Measurements from ENCODE around the gene TRAF3IP1. TPM values are rescaled to one million over a fixed set of nuclear protein-coding genes. Genes with fewer than 3 reads are reported as not detected.

TRAF3IP1 gene
- total RNA-seq, 1 donor: 7.6 TPM

DNA sequence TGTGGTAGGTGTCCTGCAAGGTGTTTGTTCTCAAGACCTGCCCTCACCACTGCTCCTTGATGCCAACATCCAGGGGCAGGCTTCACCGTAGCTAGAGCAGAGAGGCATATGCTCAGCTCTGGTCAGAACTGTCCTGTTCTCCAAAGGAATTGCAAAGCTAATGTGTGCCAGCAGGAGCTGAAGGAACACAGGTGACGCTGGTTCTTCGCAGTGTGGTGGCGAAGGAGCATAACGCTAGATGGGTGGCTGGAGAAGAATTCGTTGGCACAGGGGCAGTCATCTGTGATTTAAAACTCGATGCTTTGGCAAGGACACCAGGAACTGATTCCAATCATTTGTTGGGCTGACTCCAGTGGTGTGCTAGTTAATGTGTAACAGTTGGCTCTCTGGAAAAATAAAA, 20.5 kb upstream of the TRAF3IP1 start:
- Histone ChIP-seq H3K27me3 (ENCODE audit: insufficient read depth, low read length) (peaks cover 14% of the 10 kb centered on the region), H3K4me3 (ENCODE audit: insufficient read depth, low read length) (no peak overlapping the region), H3K4me2 (ENCODE audit: insufficient read depth, low read length) (no peak overlapping the region), H3K4me1 (ENCODE audit: insufficient read depth, low read length) (no peaks in the 10 kb centered on the region), H4K20me1 (ENCODE audit: insufficient read depth, low read length) (no peaks in the 10 kb centered on the region), H3K27ac (ENCODE audit: low read depth, low read length) (no peak overlapping the region), H3K79me2 (ENCODE audit: insufficient read depth, low read length) (no peaks in the 10 kb centered on the region), H2AFZ (ENCODE audit: low read length) (no peak overlapping the region), H3K36me3 (ENCODE audit: insufficient read depth, low read length) (no peaks in the 10 kb centered on the region), H3K9me3 (ENCODE audit: low read depth, low read length) (no peaks in the 10 kb centered on the region)
- TF ChIP-seq, protein P1, sequence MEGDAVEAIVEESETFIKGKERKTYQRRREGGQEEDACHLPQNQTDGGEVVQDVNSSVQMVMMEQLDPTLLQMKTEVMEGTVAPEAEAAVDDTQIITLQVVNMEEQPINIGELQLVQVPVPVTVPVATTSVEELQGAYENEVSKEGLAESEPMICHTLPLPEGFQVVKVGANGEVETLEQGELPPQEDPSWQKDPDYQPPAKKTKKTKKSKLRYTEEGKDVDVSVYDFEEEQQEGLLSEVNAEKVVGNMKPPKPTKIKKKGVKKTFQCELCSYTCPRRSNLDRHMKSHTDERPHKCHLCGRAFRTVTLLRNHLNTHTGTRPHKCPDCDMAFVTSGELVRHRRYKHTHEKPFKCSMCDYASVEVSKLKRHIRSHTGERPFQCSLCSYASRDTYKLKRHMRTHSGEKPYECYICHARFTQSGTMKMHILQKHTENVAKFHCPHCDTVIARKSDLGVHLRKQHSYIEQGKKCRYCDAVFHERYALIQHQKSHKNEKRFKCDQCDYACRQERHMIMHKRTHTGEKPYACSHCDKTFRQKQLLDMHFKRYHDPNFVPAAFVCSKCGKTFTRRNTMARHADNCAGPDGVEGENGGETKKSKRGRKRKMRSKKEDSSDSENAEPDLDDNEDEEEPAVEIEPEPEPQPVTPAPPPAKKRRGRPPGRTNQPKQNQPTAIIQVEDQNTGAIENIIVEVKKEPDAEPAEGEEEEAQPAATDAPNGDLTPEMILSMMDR (IDR thresholded peaks at IDR 0.05; ENCODE audit: extremely low read depth, low read depth, low read length): no peak
- no peak for DNase-seq (ENCODE audit: insufficient read length, low spot score, missing footprints)

GRCh38 chr2:238302087-238302486, 18.2 kb upstream of the TRAF3IP1 start:
- TF ChIP-seq, protein P1 (IDR thresholded peaks at IDR 0.05; ENCODE audit: extremely low read depth, low read depth, low read length): no peak
- H3K27ac ChIP-seq (ENCODE audit: low read depth, low read length): no peak overlapping the region
- H3K4me2 ChIP-seq (ENCODE audit: insufficient read depth, low read length): no peak overlapping the region
- H3K36me3 ChIP-seq (ENCODE audit: insufficient read depth, low read length): no peaks in the 10 kb centered on the region
- no peak overlapping the region for H3K4me3 ChIP-seq (ENCODE audit: insufficient read depth, low read length)
- no peaks in the 10 kb centered on the region for H3K79me2 ChIP-seq (ENCODE audit: insufficient read depth, low read length)
- no peaks in the 10 kb centered on the region for H4K20me1 ChIP-seq (ENCODE audit: insufficient read depth, low read length)
- DNase-seq (ENCODE audit: insufficient read length, low spot score, missing footprints): no peak
- no peaks in the 10 kb centered on the region for H3K4me1 ChIP-seq (ENCODE audit: insufficient read depth, low read length)
- H3K27me3 ChIP-seq (ENCODE audit: insufficient read depth, low read length): peaks cover 12% of the 10 kb centered on the region
- H2AFZ ChIP-seq (ENCODE audit: low read length): no peak overlapping the region
- no peaks in the 10 kb centered on the region for H3K9me3 ChIP-seq (ENCODE audit: low read depth, low read length)

- no peak overlapping the region for H2AFZ ChIP-seq (ENCODE audit: low read length)
- H3K4me1 ChIP-seq (ENCODE audit: insufficient read depth, low read length): no peaks in the 10 kb centered on the region
- H3K27ac ChIP-seq (ENCODE audit: low read depth, low read length): no peak overlapping the region
- H3K79me2 ChIP-seq (ENCODE audit: insufficient read depth, low read length): no peaks in the 10 kb centered on the region
- H3K27me3 ChIP-seq (ENCODE audit: insufficient read depth, low read length): peaks cover 8% of the 10 kb centered on the region
- no peaks in the 10 kb centered on the region for H3K36me3 ChIP-seq (ENCODE audit: insufficient read depth, low read length)
- TF ChIP-seq, protein P1 (IDR thresholded peaks at IDR 0.05; ENCODE audit: extremely low read depth, low read depth, low read length): no peak
- no peak overlapping the region for H3K4me2 ChIP-seq (ENCODE audit: insufficient read depth, low read length)
- DNase-seq (ENCODE audit: insufficient read length, low spot score, missing footprints): no peak
- H3K9me3 ChIP-seq (ENCODE audit: low read depth, low read length): no peaks in the 10 kb centered on the region
- no peaks in the 10 kb centered on the region for H4K20me1 ChIP-seq (ENCODE audit: insufficient read depth, low read length)
- no peak overlapping the region for H3K4me3 ChIP-seq (ENCODE audit: insufficient read depth, low read length)
Measured at GRCh38 chr2:238302751-238303150, 17.6 kb upstream of the TRAF3IP1 start.

- Histone ChIP-seq H4K20me1 (ENCODE audit: insufficient read depth, low read length) (no peaks in the 10 kb centered on the region), H2AFZ (ENCODE audit: low read length) (no peak overlapping the region), H3K4me1 (ENCODE audit: insufficient read depth, low read length) (no peaks in the 10 kb centered on the region), H3K79me2 (ENCODE audit: insufficient read depth, low read length) (no peaks in the 10 kb centered on the region), H3K4me2 (ENCODE audit: insufficient read depth, low read length) (no peak overlapping the region), H3K4me3 (ENCODE audit: insufficient read depth, low read length) (no peak overlapping the region), H3K9me3 (ENCODE audit: low read depth, low read length) (no peaks in the 10 kb centered on the region), H3K36me3 (ENCODE audit: insufficient read depth, low read length) (no peaks in the 10 kb centered on the region), H3K27ac (ENCODE audit: low read depth, low read length) (no peak overlapping the region), H3K27me3 (ENCODE audit: insufficient read depth, low read length) (peaks cover 8% of the 10 kb centered on the region)
- TF ChIP-seq, protein P1 (IDR thresholded peaks at IDR 0.05; ENCODE audit: extremely low read depth, low read depth, low read length): no peak
- DNase-seq (ENCODE audit: insufficient read length, low spot score, missing footprints): peak; percentile 51
Measured at GRCh38 chr2:238304116-238304515, 16.2 kb upstream of the TRAF3IP1 start.
